H1 (cell line): ENCODE results near the gene SPAG8. TPM values are rescaled to one million over a fixed set of nuclear protein-coding genes. Genes with fewer than 3 reads are reported as not detected.

Experiments used
- CTCF ChIP-seq, 3 experiments: IDR thresholded peaks; 1 replicate in 2 of 3; 2 replicates in 1 of 3; pipeline versions ENCODE4 v1.5.1 to v1.6.1; 2011; ENCODE audit warnings: low read length in 3 of 3, mild to moderate bottlenecking in 3 of 3, inconsistent platforms in 2 of 3, low read depth in 1 of 3, moderate library complexity in 1 of 3; ENCODE audit not compliant: insufficient read depth in 1 of 3; ENCODE audit errors: control extremely low read depth in 1 of 3
- E2F6 ChIP-seq: IDR thresholded peaks from 2 replicates; pipeline ENCODE4 v1.6.1; 2012; ENCODE audit warnings: inconsistent platforms
- JUND ChIP-seq: IDR thresholded peaks from 2 replicates; pipeline ENCODE4 v1.6.1; 2011; ENCODE audit warnings: mild to moderate bottlenecking, improper control_type of control experiment, low read length
- NANOG ChIP-seq: IDR thresholded peaks from 2 replicates; pipeline ENCODE4 v1.6.1; 2011; ENCODE audit warnings: low read length, low read depth, mild to moderate bottlenecking, inconsistent platforms; ENCODE audit not compliant: insufficient read depth, poor library complexity, severe bottlenecking
- RFX5 ChIP-seq: IDR thresholded peaks from 2 replicates; pipeline ENCODE4 v1.6.1; 2011; ENCODE audit warnings: low read depth, low read length, improper control_type of control experiment, borderline replicate concordance
- TCF12 ChIP-seq: IDR thresholded peaks from 2 replicates; pipeline ENCODE4 v1.6.1; 2011; ENCODE audit warnings: low read depth, mild to moderate bottlenecking, low read length
- polyA plus RNA-seq, 7 experiments: library from polyadenylated mRNA; depleted of rRNA in 3 of 7; stranded (reverse) in 5 of 7; unstranded in 2 of 7; fragments of >200 nt in 5 of 7; fragments of 200-250 nt in 2 of 7; gene quantifications; 1 replicate in 5 of 7; 2 replicates in 1 of 7; 4 replicates in 1 of 7; pipeline versions ENCODE4 v1.2.1 to v1.2.3, GENCODE V29; 2011 to 2013; ENCODE audit warnings: missing spikeins in 2 of 7, mixed read lengths in 2 of 7
- total RNA-seq: library from RNA; stranded (reverse); fragmentation: NEBNext Ultra II Directional; extraction: Animal tissue kit (Norgen Biotek cat#: 25700); gene quantifications from 2 replicates; pipeline ENCODE4 v1.2.1, GENCODE V29; 2021

The SPAG8 gene
- total and polyA plus RNA-seq, 2 of the 8 experiments (the other 6 are each of a cell fraction or from before 2014, with no cell fraction given): 0.37 to 0.44 TPM

GRCh38 chr9:35781066-35781465, 31.0 kb downstream of the SPAG8 start (continued):
- no peak for TF ChIP-seq NANOG
- TF ChIP-seq CTCF (IDR thresholded peaks at IDR 0.05; ENCODE audit: control extremely low read depth in 1 of 3, insufficient read depth in 1 of 3, low read depth in 1 of 3, low read length in 3 of 3): no peak
- TF ChIP-seq JUND: no peak
- TF ChIP-seq TCF12: no peak
- no peak for TF ChIP-seq E2F6
- no peak for TF ChIP-seq RFX5
